ENCODE results near the gene SLC35E1.
A peak's percentile ranks its signal among the peaks of the same experiment; 100 is the strongest.

DNA sequence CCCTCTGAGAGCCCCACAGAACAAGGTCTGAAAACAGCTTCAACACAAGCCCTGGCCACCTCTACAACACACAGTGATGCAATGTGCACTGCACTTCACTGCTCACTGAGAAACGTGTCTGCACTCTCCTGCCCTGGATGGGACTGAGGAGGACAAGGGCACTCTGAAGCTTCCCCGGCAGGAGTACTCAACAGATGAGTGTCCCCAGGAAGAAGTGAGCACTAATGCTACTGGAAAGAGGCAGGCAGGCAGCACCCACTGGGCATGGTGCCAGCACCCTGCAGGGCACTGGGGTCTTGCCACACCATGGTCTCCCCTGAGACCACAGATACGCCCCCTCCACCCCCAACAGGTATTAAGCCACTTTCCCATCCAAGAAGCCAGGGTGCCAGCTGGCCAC lies 17.7 kb upstream of the SLC35E1 start:
- TF ChIP-seq, protein P1, sequence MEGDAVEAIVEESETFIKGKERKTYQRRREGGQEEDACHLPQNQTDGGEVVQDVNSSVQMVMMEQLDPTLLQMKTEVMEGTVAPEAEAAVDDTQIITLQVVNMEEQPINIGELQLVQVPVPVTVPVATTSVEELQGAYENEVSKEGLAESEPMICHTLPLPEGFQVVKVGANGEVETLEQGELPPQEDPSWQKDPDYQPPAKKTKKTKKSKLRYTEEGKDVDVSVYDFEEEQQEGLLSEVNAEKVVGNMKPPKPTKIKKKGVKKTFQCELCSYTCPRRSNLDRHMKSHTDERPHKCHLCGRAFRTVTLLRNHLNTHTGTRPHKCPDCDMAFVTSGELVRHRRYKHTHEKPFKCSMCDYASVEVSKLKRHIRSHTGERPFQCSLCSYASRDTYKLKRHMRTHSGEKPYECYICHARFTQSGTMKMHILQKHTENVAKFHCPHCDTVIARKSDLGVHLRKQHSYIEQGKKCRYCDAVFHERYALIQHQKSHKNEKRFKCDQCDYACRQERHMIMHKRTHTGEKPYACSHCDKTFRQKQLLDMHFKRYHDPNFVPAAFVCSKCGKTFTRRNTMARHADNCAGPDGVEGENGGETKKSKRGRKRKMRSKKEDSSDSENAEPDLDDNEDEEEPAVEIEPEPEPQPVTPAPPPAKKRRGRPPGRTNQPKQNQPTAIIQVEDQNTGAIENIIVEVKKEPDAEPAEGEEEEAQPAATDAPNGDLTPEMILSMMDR (IDR thresholded peaks at IDR 0.05): no peak
- TF ChIP-seq EP300 (IDR thresholded peaks at IDR 0.05) (peak in 1 of 4 donors; percentile 63), POLR2AphosphoS5 (IDR thresholded peaks at IDR 0.05) (peak; percentile 27 to 43), POLR2A (IDR thresholded peaks at IDR 0.05) (no peak)
